Bronchus fibroblast of lung (primary cell): Measurements from ENCODE around the gene FBXL2. TPM values are rescaled to one million over a fixed set of nuclear protein-coding genes. Genes with fewer than 3 reads are reported as not detected.

ENCODE experiments used
- total RNA-seq: library from RNA; depleted of rRNA; stranded (reverse); fragments of >200 nt; gene quantifications from 2 replicates; pipeline ENCODE4 v1.2.3, GENCODE V29; 2015

The FBXL2 gene, protein sequence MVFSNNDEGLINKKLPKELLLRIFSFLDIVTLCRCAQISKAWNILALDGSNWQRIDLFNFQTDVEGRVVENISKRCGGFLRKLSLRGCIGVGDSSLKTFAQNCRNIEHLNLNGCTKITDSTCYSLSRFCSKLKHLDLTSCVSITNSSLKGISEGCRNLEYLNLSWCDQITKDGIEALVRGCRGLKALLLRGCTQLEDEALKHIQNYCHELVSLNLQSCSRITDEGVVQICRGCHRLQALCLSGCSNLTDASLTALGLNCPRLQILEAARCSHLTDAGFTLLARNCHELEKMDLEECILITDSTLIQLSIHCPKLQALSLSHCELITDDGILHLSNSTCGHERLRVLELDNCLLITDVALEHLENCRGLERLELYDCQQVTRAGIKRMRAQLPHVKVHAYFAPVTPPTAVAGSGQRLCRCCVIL
- total RNA-seq = 12.3 and 14.3 TPM in 2 replicates

GRCh38 chr3:33277193-33277882 is at the start of gene FBXL2:
FBXL2 (plus strand) TSS chr3:33277442; CDS start chr3:33277513, 71 bp downstream.

Other genes with a start within 250 kb of the FBXL2 start
- gene GLB1, start 180.3 kb upstream of the FBXL2 start, total RNA-seq = 61.8 and 63.2 TPM in 2 replicates
- gene TMPPE, start 180.3 kb upstream of the FBXL2 start, total RNA-seq = 1.8 and 2.1 TPM in 2 replicates
- gene CRTAP, start 163.4 kb upstream of the FBXL2 start, total RNA-seq = 200 and 206 TPM in 2 replicates
- gene SUSD5, start 58.6 kb upstream of the FBXL2 start, total RNA-seq = 3.4 and 6.2 TPM in 2 replicates
- gene UBP1, start 163.0 kb downstream of the FBXL2 start, total RNA-seq = 40.7 and 44.6 TPM in 2 replicates